ENCODE results near the gene MDC1.

MDC1 gene

DNA sequence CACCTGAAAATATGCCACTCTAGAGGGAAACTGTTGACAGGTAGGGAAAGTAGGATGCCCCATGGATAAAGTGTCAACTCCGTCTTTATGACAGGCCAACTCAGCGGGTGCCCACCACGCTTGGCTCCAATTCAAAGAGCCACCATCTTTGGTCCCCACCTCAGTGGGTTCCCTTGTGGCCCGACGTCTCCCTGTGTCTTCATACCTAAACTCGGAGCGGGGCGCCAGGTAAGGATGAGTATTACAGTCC lies 277 bp downstream of the MDC1 start:
- H3K27me3 ChIP-seq (replicated peaks; ENCODE audit: control insufficient read depth, insufficient read depth, low read length, poor library complexity, severe bottlenecking), result no peaks in the 10 kb centered on the region
- peak overlapping the region; percentile 60 for H3K4me3 ChIP-seq (ENCODE audit: insufficient read depth, low read depth, low read length, poor library complexity, severe bottlenecking)
- peak overlapping the region; percentile 83 for H3K27ac ChIP-seq (ENCODE audit: insufficient read depth, low read length, poor library complexity, severe bottlenecking)
- H3K9me3 ChIP-seq (ENCODE audit: control insufficient read depth, low read length), result no peaks in the 10 kb centered on the region
- peaks cover 25% of the 10 kb centered on the region for H3K36me3 ChIP-seq (ENCODE audit: control insufficient read depth, insufficient read depth, low read length)
- H3K4me1 ChIP-seq (ENCODE audit: control insufficient read depth, insufficient read depth, low read length, poor library complexity, severe bottlenecking), result peaks cover 4% of the 10 kb centered on the region
- DNase-seq, result no peak

DNA sequence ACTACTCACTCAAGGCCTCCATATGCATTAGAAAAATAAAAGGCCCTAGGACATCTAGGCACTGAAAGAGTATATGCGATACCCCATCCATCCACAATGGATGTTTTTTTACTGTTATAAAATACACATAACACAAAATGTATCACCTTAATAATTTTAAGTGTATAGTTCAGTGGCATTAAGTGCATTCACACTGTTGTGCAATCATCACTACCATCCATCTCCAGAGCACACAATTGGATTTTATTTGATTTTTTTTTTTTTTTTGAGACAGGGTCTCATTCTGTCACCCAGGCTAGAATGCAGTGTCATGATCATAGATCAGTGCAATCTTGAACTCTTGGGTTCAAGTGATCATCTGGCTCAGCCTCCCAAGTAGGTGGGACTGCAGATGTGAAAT lies 2.8 kb downstream of the MDC1 start:
- H3K36me3 ChIP-seq (ENCODE audit: control insufficient read depth, insufficient read depth, low read length), result peaks cover 30% of the 10 kb centered on the region
- H3K4me3 ChIP-seq (ENCODE audit: insufficient read depth, low read depth, low read length, poor library complexity, severe bottlenecking), result no peak overlapping the region
- H3K9me3 ChIP-seq (ENCODE audit: control insufficient read depth, low read length), result no peaks in the 10 kb centered on the region
- no peak overlapping the region for H3K27ac ChIP-seq (ENCODE audit: insufficient read depth, low read length, poor library complexity, severe bottlenecking)
- peaks cover 3% of the 10 kb centered on the region for H3K4me1 ChIP-seq (ENCODE audit: control insufficient read depth, insufficient read depth, low read length, poor library complexity, severe bottlenecking)
- no peaks in the 10 kb centered on the region for H3K27me3 ChIP-seq (replicated peaks; ENCODE audit: control insufficient read depth, insufficient read depth, low read length, poor library complexity, severe bottlenecking)
- no peak for DNase-seq

DNA sequence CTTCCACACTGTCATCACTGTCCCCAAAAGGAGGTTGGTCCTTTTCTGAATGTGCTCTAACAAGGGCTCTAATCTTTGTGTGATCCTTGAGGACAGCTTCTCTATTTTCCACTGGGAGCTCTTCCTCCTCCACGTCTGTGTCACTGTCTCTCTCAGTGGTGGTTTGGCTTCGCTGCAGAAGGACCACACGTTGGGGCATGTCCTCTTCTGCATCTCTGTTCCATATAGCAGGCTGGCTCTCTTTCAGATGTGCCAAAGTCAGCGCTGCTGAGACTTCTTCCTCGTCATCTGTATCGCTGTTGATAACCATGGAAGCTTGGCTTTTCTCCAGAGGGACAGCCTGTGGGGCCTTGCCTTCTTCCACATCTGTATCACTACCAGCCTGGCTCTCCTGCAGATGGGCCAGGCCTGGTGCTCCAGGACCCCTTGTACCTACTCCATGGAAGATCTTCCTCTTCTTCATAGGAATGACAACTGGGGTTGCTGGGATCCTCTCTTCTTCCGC lies 4.6 kb downstream of the MDC1 start:
- Histone ChIP-seq H3K27ac (ENCODE audit: insufficient read depth, low read length, poor library complexity, severe bottlenecking) (no peak overlapping the region), H3K27me3 (replicated peaks; ENCODE audit: control insufficient read depth, insufficient read depth, low read length, poor library complexity, severe bottlenecking) (no peaks in the 10 kb centered on the region), H3K4me3 (ENCODE audit: insufficient read depth, low read depth, low read length, poor library complexity, severe bottlenecking) (no peak overlapping the region), H3K4me1 (ENCODE audit: control insufficient read depth, insufficient read depth, low read length, poor library complexity, severe bottlenecking) (no peaks in the 10 kb centered on the region), H3K36me3 (ENCODE audit: control insufficient read depth, insufficient read depth, low read length) (peaks cover 39% of the 10 kb centered on the region), H3K9me3 (ENCODE audit: control insufficient read depth, low read length) (no peaks in the 10 kb centered on the region)
- no peak for DNase-seq

DNA sequence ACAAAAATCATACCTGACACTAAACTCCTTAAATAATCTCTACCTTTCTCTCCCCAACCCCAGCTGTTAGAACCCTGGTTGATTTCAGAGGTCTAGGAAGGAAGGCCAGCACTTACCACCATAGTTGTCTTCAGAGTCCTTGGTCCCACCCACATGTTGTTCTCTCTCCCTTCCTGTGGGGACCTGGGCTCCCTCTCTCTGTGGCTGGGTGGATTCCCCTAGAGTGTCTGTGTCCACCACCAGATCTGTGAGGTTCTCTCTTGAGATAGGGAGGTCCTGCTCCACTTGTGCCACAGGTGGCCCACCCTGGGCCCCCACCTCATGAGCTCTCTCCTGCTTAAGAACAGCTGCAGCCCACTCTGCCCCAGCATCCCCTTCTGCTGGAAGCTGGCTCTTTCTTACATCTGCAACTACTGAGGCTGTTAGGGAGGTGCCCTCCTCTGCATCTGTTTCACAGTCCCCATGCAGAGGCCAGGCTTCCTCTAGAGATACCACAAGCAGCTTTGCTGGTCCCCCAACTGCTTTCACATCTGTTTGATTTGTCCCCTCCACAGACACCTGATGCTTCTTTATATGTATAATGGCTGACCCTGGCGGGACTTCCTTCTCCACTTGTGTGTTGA lies 5.2 kb downstream of the MDC1 start:
- Histone ChIP-seq H3K27me3 (replicated peaks; ENCODE audit: control insufficient read depth, insufficient read depth, low read length, poor library complexity, severe bottlenecking) (no peaks in the 10 kb centered on the region), H3K36me3 (ENCODE audit: control insufficient read depth, insufficient read depth, low read length) (peaks cover 41% of the 10 kb centered on the region), H3K4me3 (ENCODE audit: insufficient read depth, low read depth, low read length, poor library complexity, severe bottlenecking) (no peak overlapping the region), H3K27ac (ENCODE audit: insufficient read depth, low read length, poor library complexity, severe bottlenecking) (no peak overlapping the region), H3K9me3 (ENCODE audit: control insufficient read depth, low read length) (no peaks in the 10 kb centered on the region), H3K4me1 (ENCODE audit: control insufficient read depth, insufficient read depth, low read length, poor library complexity, severe bottlenecking) (no peaks in the 10 kb centered on the region)
- DNase-seq, result no peak

DNA sequence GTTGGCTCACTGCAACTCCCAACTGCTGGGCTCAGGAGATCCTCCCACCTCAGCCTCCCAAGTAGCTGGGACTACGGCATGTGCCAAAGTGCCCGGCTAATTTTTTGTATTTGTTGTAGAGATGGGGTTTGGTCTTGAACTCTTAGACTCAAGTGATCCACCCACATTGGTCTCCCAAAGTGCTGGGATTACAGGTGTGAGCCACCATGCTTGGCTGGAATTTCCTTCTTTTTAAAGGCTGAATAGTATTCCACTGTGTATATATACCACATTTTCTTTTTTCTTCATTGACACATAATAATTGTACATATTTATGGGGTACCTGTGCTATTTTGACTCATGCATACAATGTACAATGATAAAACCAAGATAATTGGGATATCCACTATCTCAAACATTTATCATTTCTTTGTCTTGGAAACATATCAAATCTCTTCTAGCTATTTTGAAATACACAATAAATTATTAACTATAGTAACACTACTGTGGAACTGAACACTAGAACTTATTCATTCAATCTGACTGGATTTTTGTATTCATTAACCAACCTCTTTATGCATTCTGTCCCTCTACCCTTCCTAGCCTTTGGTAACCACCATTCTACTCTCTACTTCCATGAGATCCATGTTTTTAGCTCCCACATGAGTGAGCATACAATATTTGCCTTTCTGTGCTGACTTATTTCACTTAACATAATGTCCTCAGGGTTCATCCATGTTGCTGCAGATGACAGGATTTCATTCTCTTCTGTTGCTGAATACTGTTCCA lies 7.8 kb downstream of the MDC1 start:
- peaks cover 48% of the 10 kb centered on the region for H3K36me3 ChIP-seq (ENCODE audit: control insufficient read depth, insufficient read depth, low read length)
- H3K4me3 ChIP-seq (ENCODE audit: insufficient read depth, low read depth, low read length, poor library complexity, severe bottlenecking), result no peak overlapping the region
- H3K27ac ChIP-seq (ENCODE audit: insufficient read depth, low read length, poor library complexity, severe bottlenecking), result no peak overlapping the region

DNA sequence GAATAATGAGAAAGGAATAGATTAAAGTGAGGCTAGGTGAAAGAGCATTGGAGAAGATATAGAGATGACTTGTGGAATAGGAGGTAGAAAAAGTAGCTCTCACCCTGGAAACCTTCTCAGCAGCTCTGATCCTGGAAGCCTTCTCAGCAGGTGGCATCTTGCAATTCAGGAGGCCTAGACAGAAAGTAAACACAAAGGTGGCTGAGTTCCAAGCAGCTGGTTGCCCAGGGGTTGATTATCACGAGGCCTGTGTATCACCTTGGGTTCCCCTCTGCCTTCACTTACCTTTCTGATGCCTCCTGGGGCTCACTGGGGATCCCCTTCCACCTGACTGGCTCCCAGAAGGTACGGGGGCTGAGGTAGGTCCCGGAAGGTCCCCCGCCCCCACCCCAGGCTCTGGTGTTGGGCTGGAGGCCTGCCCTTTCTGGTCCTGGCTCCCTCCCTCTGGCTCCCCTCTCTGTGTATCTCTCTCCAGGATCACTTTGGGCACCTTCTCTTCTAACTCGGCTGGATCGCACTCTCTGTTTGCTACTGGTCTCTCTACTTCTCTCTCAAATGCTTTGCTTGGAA lies 9.7 kb downstream of the MDC1 start:
- DNase-seq, result no peak
- no peaks in the 10 kb centered on the region for H3K4me1 ChIP-seq (ENCODE audit: control insufficient read depth, insufficient read depth, low read length, poor library complexity, severe bottlenecking)
- H3K27me3 ChIP-seq (replicated peaks; ENCODE audit: control insufficient read depth, insufficient read depth, low read length, poor library complexity, severe bottlenecking), result no peaks in the 10 kb centered on the region
- H3K36me3 ChIP-seq (ENCODE audit: control insufficient read depth, insufficient read depth, low read length), result peaks cover 42% of the 10 kb centered on the region
- H3K9me3 ChIP-seq (ENCODE audit: control insufficient read depth, low read length), result no peaks in the 10 kb centered on the region
- H3K4me3 ChIP-seq (ENCODE audit: insufficient read depth, low read depth, low read length, poor library complexity, severe bottlenecking), result no peak overlapping the region
- H3K27ac ChIP-seq (ENCODE audit: insufficient read depth, low read length, poor library complexity, severe bottlenecking), result no peak overlapping the region

More for the DNA sequence above, 7.8 kb downstream of the MDC1 start:
- Histone ChIP-seq H3K9me3 (ENCODE audit: control insufficient read depth, low read length) (no peaks in the 10 kb centered on the region), H3K4me1 (ENCODE audit: control insufficient read depth, insufficient read depth, low read length, poor library complexity, severe bottlenecking) (no peaks in the 10 kb centered on the region), H3K27me3 (replicated peaks; ENCODE audit: control insufficient read depth, insufficient read depth, low read length, poor library complexity, severe bottlenecking) (no peaks in the 10 kb centered on the region)
- DNase-seq, result no peak

DNA sequence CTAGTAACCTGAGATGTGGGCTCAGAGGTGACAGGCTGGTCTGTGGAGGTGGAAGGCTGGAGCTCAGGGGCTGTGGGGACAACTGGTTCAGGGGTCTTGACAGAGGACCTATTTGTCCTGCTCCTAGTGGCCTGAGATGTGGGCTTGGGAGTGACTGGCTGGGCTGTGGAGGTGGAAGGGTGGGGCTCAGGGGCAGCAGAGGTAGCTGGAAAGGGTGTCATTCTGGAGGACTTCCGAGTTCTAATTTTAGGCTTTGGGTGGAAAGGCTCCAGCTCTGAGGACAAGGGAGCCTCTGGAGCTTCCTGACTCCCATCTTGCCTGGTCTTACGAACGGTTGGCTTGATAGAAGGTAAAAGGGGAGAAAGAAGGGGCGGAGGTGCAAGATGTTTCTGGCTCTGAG lies 11.5 kb downstream of the MDC1 start:
- H3K36me3 ChIP-seq (ENCODE audit: control insufficient read depth, insufficient read depth, low read length), result peaks cover 41% of the 10 kb centered on the region
- no peaks in the 10 kb centered on the region for H3K4me1 ChIP-seq (ENCODE audit: control insufficient read depth, insufficient read depth, low read length, poor library complexity, severe bottlenecking)
- H3K27ac ChIP-seq (ENCODE audit: insufficient read depth, low read length, poor library complexity, severe bottlenecking), result no peak overlapping the region
- no peaks in the 10 kb centered on the region for H3K9me3 ChIP-seq (ENCODE audit: control insufficient read depth, low read length)
- DNase-seq, result no peak
- H3K4me3 ChIP-seq (ENCODE audit: insufficient read depth, low read depth, low read length, poor library complexity, severe bottlenecking), result no peak overlapping the region
- H3K27me3 ChIP-seq (replicated peaks; ENCODE audit: control insufficient read depth, insufficient read depth, low read length, poor library complexity, severe bottlenecking), result no peaks in the 10 kb centered on the region

DNA sequence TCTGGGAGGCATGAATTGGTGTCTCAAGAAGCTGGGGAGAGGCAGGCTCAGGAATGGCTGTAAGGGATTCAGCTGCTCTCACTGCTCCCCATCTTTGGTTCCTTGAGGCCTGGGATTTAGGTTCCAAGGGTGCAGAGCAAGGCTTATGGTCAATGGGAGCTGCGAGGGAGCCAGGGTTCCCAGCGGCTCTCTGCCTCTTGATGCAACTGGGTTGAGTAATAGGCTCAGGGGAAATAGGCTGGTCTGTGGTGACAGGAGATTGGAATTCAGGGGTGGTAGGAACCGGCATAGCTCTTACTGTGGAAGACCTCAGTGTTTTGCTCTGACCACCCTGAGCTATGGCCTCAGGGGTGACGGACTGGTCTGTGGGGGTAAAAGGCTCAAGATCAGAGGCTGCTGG lies 13.3 kb downstream of the MDC1 start:
- no peaks in the 10 kb centered on the region for H3K27me3 ChIP-seq (replicated peaks; ENCODE audit: control insufficient read depth, insufficient read depth, low read length, poor library complexity, severe bottlenecking)
- H3K9me3 ChIP-seq (ENCODE audit: control insufficient read depth, low read length), result no peaks in the 10 kb centered on the region
- H3K4me3 ChIP-seq (ENCODE audit: insufficient read depth, low read depth, low read length, poor library complexity, severe bottlenecking), result no peak overlapping the region
- no peaks in the 10 kb centered on the region for H3K4me1 ChIP-seq (ENCODE audit: control insufficient read depth, insufficient read depth, low read length, poor library complexity, severe bottlenecking)
- no peak overlapping the region for H3K27ac ChIP-seq (ENCODE audit: insufficient read depth, low read length, poor library complexity, severe bottlenecking)
- no peak for DNase-seq
- peaks cover 37% of the 10 kb centered on the region for H3K36me3 ChIP-seq (ENCODE audit: control insufficient read depth, insufficient read depth, low read length)

DNA sequence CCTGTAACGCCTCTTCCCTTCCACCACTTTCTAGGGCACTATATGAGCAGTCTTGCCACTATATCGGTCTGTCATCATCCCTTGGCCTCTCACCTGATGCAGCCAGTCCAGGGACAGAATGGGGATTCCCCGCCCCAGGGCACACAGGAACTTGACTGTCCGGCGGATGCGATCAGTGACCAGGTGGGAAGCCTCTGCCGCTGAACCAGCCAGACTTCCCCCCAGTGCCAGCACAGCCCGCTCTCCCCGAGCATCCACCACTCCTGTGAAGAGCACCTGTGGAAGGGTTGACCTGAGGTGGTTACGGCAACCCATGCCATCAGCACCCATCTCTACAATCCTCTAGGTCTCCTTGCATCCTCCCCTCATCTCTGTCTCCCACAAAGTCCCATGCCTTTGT lies 14.1 kb downstream of the MDC1 start:
- Histone ChIP-seq H3K36me3 (ENCODE audit: control insufficient read depth, insufficient read depth, low read length) (peaks cover 33% of the 10 kb centered on the region), H3K27me3 (replicated peaks; ENCODE audit: control insufficient read depth, insufficient read depth, low read length, poor library complexity, severe bottlenecking) (no peaks in the 10 kb centered on the region), H3K27ac (ENCODE audit: insufficient read depth, low read length, poor library complexity, severe bottlenecking) (no peak overlapping the region), H3K4me1 (ENCODE audit: control insufficient read depth, insufficient read depth, low read length, poor library complexity, severe bottlenecking) (no peaks in the 10 kb centered on the region), H3K4me3 (ENCODE audit: insufficient read depth, low read depth, low read length, poor library complexity, severe bottlenecking) (no peak overlapping the region), H3K9me3 (ENCODE audit: control insufficient read depth, low read length) (no peaks in the 10 kb centered on the region)
- DNase-seq, result no peak

DNA sequence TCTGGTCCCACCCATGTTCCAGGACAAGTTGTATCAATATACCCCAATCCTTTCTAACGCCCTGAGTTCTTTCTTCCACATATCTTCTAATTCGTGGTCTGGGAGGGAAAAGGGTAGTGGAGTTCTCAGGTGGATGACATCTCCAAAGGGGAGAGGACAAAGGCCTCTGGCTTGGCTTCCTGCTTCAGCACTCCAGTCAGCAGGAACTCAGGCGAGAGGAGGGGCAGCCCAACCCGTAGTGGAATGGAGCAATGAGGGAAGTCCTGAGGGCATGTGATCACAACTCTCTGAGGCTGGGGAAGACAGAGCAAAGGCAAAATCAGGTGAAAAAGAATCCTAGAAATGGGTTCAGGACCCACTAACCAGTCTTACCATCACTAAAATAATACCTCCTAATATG lies 16.7 kb downstream of the MDC1 start:
- no peaks in the 10 kb centered on the region for H3K9me3 ChIP-seq (ENCODE audit: control insufficient read depth, low read length)
- peaks cover 22% of the 10 kb centered on the region for H3K36me3 ChIP-seq (ENCODE audit: control insufficient read depth, insufficient read depth, low read length)
- DNase-seq, result no peak
- no peaks in the 10 kb centered on the region for H3K4me1 ChIP-seq (ENCODE audit: control insufficient read depth, insufficient read depth, low read length, poor library complexity, severe bottlenecking)
- H3K27ac ChIP-seq (ENCODE audit: insufficient read depth, low read length, poor library complexity, severe bottlenecking), result no peak overlapping the region
- no peaks in the 10 kb centered on the region for H3K27me3 ChIP-seq (replicated peaks; ENCODE audit: control insufficient read depth, insufficient read depth, low read length, poor library complexity, severe bottlenecking)
- no peak overlapping the region for H3K4me3 ChIP-seq (ENCODE audit: insufficient read depth, low read depth, low read length, poor library complexity, severe bottlenecking)

Data from effector memory CD4-positive, alpha-beta T cell (primary cell).